Measurements from ENCODE around the gene KIF2A. TPM values are rescaled to one million over a fixed set of nuclear protein-coding genes. Genes with fewer than 3 reads are reported as not detected.
A peak's percentile ranks its signal among the peaks of the same experiment; 100 is the strongest.

Gene KIF2A
- total RNA-seq, 3 donors from 2014 or later = 50.8 to 57.4 (median 51.7) TPM

DNA sequence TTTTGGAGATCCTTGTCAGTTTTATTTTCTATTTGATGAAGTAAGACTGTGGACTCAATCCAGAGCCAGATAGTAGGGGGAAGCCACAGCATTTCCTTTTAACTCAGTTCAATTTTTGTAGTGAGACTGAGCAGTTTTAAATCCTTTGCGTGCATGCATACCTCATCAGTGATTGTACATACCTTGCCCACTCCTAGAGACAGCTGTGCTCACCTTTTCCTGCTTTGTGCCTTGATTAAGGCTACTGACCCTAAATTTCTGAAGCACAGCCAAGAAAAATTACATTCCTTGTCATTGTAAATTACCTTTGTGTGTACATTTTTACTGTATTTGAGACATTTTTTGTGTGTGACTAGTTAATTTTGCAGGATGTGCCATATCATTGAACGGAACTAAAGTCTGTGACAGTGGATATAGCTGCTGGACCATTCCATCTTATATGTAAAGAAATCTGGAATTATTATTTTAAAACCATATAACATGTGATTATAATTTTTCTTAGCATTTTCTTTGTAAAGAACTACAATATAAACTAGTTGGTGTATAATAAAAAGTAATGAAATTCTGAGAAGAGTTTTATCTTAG is 79.9 kb downstream of the KIF2A start:
- Histone ChIP-seq H3K4me1 (peaks cover 0 to 7% of the 10 kb centered on the region in 2 donors), H3K4me3 (peak overlapping the region in 1 of 3 donors; percentile 36), H3K27me3 (no peaks in the 10 kb centered on the region), H3K36me3 (no peaks in the 10 kb centered on the region), H3K9me3 (no peaks in the 10 kb centered on the region), H3K27ac (peak overlapping the region; percentile 79 to 86)
- no peak for TF ChIP-seq POLR2AphosphoS5 (IDR thresholded peaks at IDR 0.05)
- no peak for TF ChIP-seq CTCF (IDR thresholded peaks at IDR 0.05)
- TF ChIP-seq POLR2A (IDR thresholded peaks at IDR 0.05) = no peak
- intact Hi-C loops (cut with DNase I; ENCODE audit: low total_unique reads) = no loop called here
- no peak for DNase-seq (ENCODE audit: low spot score in 2 of 2)

DNA sequence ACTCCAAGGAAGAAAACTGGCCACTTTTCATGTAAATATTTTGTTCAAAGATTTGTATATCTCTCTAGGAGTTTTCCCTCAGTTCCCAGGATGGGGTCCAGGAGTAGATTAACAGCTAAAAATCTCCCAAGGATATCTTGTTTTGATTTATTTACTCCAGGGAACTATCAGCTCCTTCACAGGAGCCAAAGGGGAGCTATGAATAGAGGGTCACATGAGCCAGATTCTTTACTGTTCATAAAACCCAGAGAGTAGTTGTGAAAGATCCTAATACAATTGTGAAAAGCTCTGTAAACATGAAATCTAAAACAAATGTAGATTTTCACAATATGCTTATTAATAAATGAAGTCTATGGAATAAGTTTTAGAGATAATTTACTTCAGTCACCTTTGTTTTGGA is 80.8 kb downstream of the KIF2A start:
- no peak overlapping the region for H3K4me3 ChIP-seq
- peaks cover 0 to 7% of the 10 kb centered on the region in 2 donors for H3K4me1 ChIP-seq
- no peak for DNase-seq (ENCODE audit: low spot score in 2 of 2)
- H3K9me3 ChIP-seq = no peaks in the 10 kb centered on the region
- TF ChIP-seq POLR2A (IDR thresholded peaks at IDR 0.05) (no peak), POLR2AphosphoS5 (IDR thresholded peaks at IDR 0.05) (no peak), CTCF (IDR thresholded peaks at IDR 0.05) (no peak)
- no peaks in the 10 kb centered on the region for H3K27me3 ChIP-seq
- peak overlapping the region; percentile 64 to 79 for H3K27ac ChIP-seq
- no peaks in the 10 kb centered on the region for H3K36me3 ChIP-seq
- intact Hi-C loops (cut with DNase I; ENCODE audit: low total_unique reads) = no loop called here

DNA sequence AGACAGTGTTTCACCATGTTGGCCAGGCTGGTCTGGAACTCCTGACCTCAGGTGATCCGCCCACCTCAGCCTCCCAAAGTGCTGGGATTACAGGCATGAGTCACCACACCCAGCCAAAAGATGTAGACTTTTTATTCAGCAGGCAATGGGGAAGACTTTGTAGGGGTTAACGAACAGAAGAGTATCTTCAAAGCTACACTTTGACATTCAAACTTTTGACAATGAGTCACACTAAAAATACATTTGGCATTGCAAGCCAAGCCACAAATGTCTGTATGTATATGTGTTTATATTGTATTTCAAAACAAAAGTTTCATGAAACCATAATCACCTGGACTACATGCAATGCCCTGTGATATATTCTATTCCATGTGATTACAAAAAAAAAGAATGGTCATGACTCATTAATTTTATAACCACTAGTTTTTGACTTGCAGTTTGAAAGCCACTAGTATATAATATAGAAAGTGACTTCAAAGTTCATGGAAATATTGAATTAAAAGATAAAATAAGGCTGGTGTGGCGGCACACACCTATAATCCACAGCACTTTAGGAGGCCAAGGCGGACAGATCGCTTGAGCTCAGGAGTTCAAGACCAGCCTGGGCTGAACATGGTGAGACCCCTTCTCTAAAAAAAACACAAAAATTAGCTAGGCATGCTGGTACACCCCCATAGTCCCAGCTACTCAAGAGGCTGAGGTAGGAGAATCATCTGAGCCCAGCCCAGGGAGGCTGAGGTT is 89.4 kb downstream of the KIF2A start:
- Histone ChIP-seq H3K36me3 (no peaks in the 10 kb centered on the region), H3K4me1 (no peaks in the 10 kb centered on the region), H3K27ac (no peak overlapping the region), H3K9me3 (no peaks in the 10 kb centered on the region), H3K27me3 (no peaks in the 10 kb centered on the region), H3K4me3 (no peak overlapping the region)
- intact Hi-C loops (cut with DNase I; ENCODE audit: low total_unique reads) = no loop called here
- no peak for TF ChIP-seq POLR2A (IDR thresholded peaks at IDR 0.05)
- no peak for TF ChIP-seq POLR2AphosphoS5 (IDR thresholded peaks at IDR 0.05)
- no peak for TF ChIP-seq CTCF (IDR thresholded peaks at IDR 0.05)
- no peak for DNase-seq (ENCODE audit: low spot score in 2 of 2)

GRCh38 chr5:62403411-62404250 is 97.6 kb downstream of the KIF2A start, which contains the start of gene DIMT1:
DIMT1 (minus strand) TSS chr5:62403905; CDS start chr5:62403772, 133 bp downstream.
- Histone ChIP-seq H3K4me1 (no peaks in the 10 kb centered on the region), H3K36me3 (no peaks in the 10 kb centered on the region), H3K4me3 (peak within 1 kb of the TSS; percentile 81 to 92 (median 82)), H3K27ac (peak within 1 kb of the TSS; percentile 92 to 95), H3K9me3 (no peaks in the 10 kb centered on the region), H3K27me3 (no peaks in the 10 kb centered on the region)
- DNase-seq (ENCODE audit: low spot score in 2 of 2) = peak; percentile 94 to 96
- intact Hi-C loops (cut with DNase I; ENCODE audit: low total_unique reads) = no loop called here
- peak; percentile 28 for TF ChIP-seq POLR2A (IDR thresholded peaks at IDR 0.05)
- peak in 1 of 3 donors; percentile 11 for TF ChIP-seq CTCF (IDR thresholded peaks at IDR 0.05)
- TF ChIP-seq POLR2AphosphoS5 (IDR thresholded peaks at IDR 0.05) = peak; percentile 67 to 83 (median 67)

All from breast epithelium (tissue), 4 donors.